AG08396 (cell line): ENCODE data around the gene C1QTNF6.

Experiments used
- DNase-seq: peaks from one replicate; pipeline ENCODE4 v3.0.0; 2012; ENCODE audit warnings: low spot score, mixed read lengths

The C1QTNF6 gene

DNA sequence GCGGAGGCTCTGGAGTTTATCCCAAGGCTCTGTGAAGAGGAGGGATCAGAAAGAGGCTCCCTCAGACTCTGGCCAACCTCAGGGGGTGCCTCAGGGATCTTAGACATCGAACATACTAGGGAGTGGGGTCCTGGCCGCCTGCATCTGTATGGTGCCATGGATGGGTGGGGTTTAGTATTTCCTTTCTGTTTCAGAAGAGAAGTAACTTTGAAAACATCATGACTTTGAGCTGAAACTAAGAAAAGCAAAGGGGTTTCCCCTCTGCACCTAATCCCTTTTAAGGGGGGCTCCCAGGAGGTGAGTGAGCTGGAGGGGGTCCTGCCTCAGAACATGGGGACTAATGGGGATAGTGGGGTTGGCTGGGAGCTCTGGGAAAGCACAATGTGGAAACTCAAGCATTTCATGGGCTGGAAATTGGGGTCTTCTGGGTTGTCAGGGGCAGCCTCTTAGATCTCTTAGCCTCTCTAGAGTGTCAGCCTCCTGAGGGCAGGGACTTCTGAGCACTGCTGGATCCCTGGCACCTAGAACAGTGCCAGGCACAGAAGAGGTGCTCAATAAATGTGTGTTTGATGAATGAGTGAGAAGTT is 36.0 kb upstream of the C1QTNF6 start:
- no peak for DNase-seq

DNA sequence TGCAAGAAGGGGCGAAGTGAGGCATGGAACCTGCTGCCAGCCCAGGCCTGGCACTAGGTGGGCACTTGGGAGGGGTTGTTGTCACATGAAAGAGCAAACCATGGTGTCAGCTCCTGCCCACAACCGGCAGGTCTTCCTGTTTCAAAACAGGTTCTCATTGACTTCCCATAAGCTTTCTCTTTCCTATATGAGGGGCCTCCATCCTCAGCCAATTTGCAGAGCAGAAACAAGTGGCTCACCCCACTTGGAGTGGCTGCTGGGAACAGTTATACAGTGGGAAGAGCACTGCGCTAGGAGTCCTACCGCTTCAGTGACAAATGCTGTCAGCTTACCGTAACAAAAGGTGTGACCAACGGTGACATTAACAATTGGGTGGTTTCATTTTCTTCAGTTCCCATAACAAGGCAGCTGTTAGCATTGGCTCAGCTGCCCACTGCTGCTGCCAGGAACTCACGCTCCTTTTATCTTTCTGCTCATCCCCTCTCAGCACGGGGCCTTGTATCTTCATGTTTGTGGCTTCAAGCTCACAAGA is 34.5 kb upstream of the C1QTNF6 start:
- DNase-seq, result no peak

DNA sequence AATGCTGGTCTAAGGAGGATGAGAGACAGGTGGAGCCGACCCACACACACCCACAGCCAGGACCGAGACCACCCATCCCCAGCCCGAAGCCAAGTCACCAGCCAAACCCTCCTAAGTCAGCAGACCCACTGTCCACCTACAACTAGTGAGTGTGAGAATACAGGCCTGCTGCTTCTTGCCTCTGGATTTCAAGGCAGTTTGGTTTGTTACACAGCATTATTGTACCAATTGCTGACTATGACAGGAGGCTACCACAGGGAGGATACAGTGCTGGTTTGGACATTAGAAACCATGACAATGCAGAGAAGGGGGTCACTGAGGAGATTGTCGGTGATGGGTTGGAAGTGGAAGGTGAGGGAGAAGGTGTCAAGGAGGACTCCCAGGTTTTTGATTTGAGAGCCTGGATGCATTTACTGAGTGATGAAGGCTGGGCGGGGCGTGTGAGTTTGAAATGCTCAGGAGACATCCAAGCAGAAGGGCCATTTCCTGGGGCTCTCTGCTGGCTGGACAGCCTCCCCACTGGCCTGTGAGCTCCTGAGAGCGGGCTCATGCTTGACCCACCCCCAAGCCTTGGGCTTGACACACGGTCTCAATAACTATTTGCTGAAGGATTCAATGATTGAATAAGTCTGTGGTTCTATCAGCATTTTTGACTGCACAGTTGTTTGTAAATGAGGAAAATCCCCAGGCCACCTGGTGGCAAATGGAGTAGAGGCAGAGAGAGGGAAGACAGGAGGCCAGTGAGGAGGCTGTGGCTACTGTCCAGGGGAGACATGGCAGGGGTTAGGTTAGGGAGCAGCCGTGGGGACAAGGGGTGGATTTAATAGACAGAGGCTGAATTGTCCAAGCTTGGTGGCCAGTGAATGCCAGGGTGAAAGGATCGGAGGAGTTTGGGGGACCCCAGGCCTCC is 33.6 kb upstream of the C1QTNF6 start:
- no peak for DNase-seq

DNA sequence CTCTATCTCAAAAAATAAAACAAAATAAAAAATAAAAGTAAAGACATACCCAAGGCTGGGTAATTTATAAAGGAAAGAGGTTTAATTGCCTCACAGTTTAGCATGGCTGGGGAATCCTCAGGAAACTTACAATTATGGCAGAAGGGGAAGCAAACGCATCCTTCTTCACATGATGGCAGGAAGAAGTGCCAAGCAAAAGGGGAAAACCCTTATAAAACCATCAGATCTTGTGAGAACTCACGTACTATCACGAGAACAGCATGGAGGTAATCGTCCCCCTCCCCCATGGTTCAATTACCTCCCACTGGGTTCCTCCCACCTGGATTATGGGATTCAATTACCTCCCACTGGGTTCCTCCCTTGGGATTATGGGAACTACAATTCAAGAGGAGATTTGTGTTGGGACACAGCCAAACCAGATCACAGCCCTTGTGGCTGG is 32.5 kb upstream of the C1QTNF6 start:
- no peak for DNase-seq

DNA sequence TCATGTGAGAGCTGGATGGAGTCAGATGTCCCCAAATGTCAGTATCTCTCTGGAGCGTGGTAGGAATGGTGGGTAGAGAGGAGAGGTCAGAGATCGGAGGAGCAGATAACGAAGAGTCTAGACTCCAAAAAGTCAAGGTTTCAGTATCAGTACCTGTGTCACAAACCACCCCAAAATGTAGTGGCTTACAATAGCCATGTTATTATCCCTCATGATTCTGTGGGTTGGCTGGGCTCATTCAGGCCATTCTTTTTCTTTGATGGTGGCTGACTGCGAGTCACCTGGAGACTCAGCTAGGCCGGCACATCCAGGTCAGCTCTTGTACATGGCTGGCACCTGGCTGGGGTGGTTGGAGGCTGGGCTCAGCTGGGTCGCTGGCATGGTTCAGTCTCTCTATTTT is 31.5 kb upstream of the C1QTNF6 start:
- no peak for DNase-seq

DNA sequence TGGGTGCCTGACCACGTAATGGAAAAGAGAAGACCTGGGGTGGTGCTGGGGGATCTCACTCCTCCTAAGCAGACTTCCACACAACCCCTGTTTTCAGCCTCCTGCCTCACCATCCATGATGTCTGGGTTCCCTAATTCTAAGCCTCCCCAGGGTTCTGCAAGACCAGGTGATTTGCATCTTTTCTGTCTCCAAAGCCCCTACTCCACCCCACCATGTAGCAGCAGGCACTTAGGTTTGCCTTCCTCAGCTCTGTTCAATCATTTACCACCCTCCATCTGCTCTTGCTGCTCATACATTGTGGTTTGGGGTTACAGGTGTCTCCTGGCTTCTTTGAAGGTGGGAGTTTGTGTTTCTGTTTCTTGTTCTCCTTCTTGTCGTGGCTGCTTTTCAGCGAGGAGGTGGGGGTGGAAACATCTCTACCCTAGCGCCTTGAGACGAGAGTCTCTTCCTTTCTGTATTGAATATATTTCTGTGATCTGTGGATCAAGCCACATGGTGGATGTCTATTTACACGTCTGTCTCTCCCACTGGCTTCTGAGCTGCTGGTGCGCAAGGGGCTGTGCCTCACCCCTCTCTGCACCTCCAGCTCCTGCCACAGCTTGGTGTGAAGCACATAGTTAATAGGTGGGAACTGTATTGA is 30.8 kb upstream of the C1QTNF6 start:
- no peak for DNase-seq

DNA sequence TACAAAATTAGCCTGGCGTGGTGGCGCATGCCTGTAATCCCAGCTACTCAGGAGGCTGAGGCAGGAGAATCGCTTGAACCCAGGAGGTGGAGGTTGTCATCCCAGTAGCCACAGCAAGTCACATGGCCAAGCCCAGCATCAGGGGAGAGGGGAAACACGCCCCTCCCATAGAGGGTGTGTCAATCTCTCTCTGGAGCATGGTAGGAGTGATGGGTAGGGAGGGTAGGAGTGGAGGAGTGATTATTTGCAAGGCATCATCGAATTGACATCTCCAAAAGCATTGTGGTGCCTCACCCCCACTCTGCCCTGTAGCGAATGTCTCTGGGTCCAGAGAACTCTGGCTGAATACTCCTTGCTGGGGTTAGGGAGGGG is 30.3 kb upstream of the C1QTNF6 start:
- DNase-seq, result no peak

DNA sequence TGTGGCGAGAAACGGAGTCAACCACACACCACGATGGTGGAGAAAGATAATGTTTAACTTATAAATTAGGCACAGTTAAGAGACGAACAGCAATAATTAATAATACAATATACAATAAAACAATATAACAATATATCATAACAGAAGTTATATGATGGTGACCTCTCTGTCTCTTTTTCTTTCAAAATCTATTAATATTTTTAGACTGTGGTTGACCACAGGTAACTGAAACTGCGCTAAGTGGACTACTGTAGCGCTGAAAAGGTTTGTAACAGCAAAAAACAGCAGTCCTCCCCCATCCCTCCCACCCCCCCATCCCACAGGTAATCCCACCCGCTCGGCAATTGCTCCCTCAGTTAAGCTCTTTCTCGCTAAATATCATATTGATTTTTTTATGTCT is 27.8 kb upstream of the C1QTNF6 start:
- DNase-seq, result no peak

DNA sequence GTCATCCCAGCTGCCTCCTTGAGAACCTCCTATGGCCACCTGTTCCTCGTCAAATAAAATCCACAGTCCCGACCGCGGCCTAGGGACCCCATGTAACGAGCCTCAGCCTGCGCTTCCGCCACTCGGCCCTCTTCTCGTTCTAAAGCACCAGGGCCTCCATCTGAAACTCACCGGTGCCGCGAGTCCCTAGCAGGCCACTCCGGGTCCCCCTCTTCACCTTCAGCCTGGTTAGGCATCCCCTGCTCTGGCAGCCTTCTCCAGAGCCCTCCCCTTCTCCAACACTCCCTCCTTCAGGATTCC is 26.6 kb upstream of the C1QTNF6 start:
- DNase-seq, result no peak

DNA sequence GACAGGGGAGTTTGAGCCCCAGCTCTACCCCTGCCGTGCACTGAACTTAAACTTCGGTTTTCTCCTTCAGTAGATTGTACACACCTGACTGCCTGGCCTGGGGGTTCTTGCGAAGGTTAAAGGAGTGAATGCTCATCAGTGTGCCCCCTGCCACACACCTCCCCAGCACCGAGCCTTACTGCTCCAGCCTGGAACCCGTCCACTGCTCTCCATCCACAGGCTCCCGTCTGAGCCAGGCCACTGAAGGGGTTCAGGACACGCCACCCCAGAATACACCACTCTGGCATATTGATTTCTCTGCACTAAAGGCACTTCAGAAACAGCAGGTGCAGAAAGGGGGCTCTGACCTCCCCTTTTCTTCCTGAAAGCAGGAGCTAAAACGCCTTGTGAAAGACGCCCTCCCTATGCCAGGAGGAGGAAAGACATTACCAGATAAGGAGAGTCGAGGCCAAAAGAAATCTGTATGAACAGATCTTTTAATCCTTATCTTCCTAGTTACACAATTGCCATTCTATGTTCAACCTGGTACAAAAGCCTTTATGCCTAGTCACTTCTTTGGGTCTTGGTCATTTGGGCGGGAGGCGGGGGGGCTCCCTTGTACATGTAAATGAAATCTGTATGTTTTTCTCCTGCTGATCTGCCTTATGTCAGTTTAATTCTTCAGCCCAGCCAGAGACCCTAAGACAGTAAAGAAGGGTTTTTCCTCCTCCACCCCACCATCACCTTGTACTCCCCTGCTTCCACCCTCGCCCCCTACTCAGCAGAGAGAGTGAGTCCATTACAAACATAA is 26.1 kb upstream of the C1QTNF6 start:
- DNase-seq, result no peak

DNA sequence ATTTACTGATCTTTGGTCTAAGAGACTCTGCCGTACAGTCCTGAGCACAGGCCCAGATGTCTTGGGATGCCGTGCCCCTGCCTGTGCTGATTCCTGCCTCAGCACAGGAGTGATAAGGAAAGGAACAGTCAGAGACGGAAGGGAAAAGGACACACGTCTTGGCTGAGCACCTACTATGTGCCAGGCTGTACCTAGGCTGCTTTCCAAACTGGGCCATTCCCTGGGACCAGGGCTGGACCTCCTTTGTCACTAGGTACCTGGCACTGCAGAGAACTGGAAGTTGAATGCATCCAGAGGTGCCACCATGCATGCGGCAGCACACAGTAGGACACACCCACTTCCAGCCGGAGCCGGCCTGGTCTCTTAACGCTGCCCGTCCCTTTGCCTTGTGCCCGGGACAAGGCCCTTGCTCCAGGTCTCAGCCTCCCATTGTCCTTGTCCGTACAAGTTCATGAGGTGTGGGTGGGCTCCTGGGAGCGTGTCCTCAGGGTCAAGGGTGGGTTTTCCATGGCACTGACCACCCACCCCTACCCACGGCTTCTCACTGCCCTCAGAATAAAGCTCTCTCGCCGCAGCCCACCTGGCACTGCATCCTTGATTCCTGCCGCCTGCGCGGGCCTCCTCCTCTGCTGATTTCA is 25.3 kb upstream of the C1QTNF6 start:
- DNase-seq, result no peak

DNA sequence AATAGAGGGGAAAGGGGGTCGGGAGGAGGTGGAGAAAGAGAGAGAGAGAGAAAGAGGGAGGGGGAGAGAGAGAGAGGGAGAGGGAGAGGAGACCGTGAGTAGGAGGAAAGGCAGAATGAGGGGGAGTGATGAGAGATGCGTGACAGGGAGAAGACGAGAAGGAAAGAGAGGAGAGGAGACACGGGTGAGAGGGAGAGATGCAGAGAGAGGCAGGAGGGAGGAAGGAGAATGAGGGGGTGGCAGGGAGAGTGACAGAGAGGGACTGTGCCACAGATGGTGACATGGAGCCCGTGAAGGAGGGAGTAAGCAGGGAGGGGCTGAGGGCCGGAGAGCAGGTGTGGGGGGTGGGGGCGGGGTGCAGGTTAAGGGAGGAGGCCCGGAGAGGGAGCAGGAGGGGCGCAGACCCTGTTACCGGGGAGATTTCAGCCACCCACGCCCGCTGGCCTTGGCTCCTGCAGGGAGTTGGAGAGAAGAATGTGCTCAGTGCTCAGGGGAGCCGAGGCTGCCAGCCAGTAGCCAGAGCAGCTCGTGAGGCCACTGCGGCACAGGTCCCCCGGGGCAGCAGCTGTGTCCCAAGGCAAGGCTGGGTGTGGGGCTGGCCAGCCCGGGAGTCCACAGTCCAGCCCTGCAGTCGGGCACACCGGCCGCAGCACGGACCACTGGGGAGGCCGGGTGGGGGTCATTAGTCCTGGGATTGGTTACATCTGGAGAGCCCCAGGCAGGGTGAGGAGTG is 24.3 kb upstream of the C1QTNF6 start, which contains the start of gene SSTR3:
Gene SSTR3 (minus strand): TSS at position 304 of the 733 bp plus-strand sequence. CDS start 4,674 bp downstream, outside the sequence.
- DNase-seq, result no peak

DNA sequence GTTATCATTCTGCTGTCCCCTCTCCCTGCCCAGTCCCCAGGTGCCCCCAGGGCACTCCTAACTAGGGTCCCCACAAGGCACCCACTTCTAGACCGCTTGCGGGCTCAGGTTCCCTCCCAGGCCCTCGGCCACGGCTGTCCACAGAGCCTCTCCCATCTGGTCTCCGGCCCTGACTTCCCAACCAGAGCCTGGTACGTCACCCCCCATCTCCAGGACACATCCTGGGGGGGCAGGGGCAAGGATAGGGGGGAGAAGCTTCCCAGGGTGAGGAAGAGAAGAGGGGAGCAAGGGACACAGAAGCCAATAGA is 23.8 kb upstream of the C1QTNF6 start:
- DNase-seq, result no peak

DNA sequence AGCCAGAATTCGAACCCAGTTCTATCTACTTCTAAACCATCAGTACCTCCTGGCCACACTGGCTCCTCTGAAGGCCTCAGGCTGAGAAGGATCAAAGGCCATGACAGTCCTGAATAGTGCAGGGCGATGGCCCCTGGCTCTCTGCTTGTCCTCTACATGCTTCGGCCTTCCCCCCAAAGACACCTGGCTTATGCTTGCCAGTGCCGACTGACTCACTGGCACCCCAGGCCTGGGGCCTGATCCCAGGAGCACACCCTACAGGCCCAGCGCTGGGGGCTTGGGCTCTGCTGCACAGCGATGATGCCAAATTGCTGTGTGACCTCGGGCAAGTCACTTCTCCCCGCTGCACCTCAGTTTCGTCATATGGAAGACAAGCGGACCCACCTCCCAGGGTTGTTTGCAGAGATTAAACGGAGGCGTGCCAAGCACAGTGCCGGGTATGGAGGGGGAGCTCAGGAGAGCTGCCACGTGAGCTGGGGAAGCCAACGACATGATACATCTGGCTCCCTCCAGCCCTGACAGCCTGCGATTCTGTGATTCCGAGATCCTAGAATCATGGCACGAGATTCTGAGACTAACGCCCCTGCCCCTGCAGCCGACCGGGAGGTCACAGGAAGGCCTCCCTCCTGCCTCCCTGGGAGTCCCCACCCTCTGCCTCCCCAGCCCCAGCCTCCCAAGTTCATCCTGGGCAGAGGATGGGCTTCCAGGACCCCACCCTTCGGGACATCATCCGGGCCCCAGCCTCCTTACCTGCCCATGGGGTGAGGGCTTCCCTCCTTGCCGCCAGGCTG is 23.2 kb upstream of the C1QTNF6 start:
- DNase-seq, result no peak

DNA sequence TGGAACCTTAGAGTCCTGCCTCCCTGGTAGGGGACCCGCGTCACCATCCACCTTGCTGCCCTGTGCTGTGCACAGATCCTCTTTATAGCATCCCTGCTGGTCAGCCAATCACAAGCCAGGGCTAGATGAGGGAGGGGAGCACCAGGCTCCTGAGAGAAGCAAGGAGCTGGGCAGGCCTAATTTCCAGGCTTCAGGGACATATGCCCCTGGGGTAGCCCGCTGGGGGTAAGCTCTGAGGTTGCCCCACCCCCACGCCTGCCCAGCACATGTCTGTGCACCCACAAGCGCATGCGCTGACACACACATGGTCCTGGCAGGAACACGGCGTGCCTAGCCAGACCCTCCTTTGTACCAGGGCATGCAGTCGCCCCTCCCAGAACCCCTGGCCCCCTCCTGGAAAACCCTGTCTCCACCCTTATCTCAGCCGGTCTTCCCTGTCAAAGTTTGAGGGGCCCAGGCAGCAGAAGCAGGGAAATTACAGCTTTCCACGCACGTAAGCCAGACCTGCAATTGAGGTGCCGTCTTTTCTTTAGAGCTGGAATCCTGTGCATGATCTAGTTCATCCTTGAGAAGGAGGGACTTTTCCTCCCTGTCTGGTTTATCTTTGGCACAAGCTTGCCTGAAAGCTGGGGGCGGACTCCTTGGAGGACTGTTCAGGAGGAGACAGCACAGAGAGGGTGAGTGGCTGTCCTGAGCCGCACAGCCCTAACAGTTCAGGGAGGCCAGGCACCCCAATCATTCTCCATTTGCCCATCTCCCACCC is 22.2 kb upstream of the C1QTNF6 start:
- DNase-seq, result no peak

DNA sequence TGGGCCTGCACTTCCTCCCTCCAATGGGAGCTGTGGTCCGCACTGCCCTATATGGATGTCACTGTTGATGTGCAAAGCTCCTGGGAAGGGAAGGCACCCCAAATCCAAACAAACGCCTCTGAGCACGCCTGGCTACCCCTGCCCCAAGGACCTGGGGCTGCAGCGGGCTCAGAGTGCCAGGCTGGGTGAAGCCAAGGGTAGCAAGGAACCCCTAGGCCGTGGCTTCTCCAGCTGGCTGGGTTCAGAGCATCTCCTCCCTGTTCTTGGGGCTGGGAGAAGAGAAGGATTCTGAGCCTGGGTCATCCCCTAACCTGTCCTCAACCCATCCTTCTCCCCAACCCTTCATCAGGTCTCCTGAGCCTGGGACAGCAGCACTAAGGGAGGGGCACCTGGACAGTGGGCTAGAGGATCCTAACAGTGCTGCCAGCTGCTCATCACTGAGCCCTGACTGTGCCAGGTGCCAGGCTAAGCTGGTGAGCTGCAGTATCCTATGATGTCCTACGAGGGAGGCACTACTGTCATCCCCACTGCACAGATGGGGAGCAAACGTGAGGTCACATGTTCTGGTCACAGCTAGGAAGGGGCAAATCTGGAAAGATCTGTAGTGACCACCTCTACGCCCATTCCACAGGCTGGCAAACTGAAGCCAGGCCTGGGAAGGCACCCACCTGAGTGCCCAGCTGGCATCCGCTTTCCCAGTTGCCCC is 21.2 kb upstream of the C1QTNF6 start:
- DNase-seq, result no peak

DNA sequence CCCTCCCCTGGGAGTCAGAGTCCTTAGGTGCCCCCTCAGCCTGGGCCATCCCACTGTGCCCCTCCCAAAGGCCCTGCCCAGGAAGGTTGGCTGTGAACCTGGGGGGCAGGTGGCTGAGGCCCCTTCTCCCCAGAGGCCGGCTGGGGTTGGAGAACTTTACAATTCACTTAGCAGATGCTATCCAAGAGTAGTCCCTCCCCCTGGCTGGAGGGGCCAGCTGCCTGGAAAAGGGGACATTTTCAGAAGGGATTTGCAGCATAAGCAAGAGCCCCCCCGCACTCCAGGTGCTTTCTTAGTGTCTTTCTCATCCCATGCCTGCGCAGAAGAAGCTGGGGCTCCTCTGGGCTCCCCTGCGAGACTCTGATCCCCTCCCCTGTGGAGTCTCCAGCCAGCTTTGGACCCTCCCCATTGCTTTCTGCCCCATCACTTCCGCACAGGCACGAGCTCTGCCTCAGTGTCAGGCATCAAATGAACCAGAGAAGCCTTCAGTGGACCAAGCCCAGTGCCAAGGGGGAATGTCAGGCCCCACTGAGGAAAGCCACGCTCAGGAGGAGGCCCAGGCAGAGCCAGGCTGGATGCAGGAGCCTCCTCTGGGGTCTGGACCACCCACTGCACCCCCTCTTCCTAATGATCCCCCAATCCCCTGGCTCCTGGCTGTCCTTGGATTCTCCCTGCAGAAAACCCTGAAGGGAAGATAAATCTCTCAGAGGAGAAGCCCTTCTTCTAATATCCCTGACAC is 20.5 kb upstream of the C1QTNF6 start:
- no peak for DNase-seq

DNA sequence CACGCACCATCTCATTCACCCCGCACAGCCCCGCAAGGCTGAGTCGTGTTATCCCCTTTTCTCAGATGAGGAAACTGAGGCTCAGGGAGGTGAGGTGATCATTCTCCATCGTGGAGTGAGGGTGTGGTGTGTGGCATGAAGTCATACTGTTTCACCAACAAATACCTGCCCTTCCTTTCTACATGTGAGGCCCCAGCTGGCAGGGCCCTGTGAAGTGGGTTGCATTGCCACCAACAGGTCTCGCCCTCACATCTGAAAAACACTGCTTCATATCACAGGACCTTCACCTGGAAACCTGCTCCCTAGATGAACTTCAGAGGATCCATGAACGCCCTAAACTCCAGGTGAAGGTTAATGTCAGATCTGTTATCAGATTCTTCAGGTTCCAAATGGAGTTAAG is 19.9 kb upstream of the C1QTNF6 start:
- DNase-seq, result no peak
